Karpas-422 (cell line): ENCODE results near the gene ACSM2B. TPM values are rescaled to one million over a fixed set of nuclear protein-coding genes. Genes with fewer than 3 reads are reported as not detected.
"Not testable (repeated sequence)": the region's sequence is repeated elsewhere in the genome, so short reads cannot be mapped to it uniquely, and the experiment has no call there.

Experiments
- DNase-seq: peaks from one replicate; pipeline ENCODE4 v3.0.0-alpha.2; 2015
- H2AFZ ChIP-seq: fragments of 200-600 bp; sonication (generic); 2 replicates; pipeline ENCODE4 v1.6.1; 2014; ENCODE audit warnings: antibody characterized with exemption, low read length, mixed read lengths
- H3K27ac ChIP-seq: fragments of 200-600 bp; sonication (generic); 2 replicates; pipeline ENCODE4 v1.5.1; 2014; ENCODE audit warnings: mild to moderate bottlenecking, low read length, moderate library complexity
- H3K27me3 ChIP-seq: fragments of 200-600 bp; sonication (generic); 2 replicates; pipeline ENCODE4 v1.6.1; 2014; ENCODE audit warnings: low read length, mixed read lengths
- H3K36me3 ChIP-seq: fragments of 200-600 bp; sonication (generic); 2 replicates; pipeline ENCODE4 v1.6.1; 2014; ENCODE audit warnings: low read length, mixed read lengths; ENCODE audit not compliant: insufficient read depth
- H3K4me1 ChIP-seq: fragments of 200-600 bp; sonication (generic); 2 replicates; pipeline ENCODE4 v1.6.1; 2014; ENCODE audit warnings: mild to moderate bottlenecking, low read length, mixed read lengths
- H3K4me2 ChIP-seq: fragments of 200-600 bp; sonication (generic); 2 replicates; pipeline ENCODE4 v1.6.1; 2014; ENCODE audit warnings: low read length, low read depth, mild to moderate bottlenecking; ENCODE audit not compliant: poor library complexity, severe bottlenecking
- H3K4me3 ChIP-seq: fragments of 200-600 bp; sonication (generic); 2 replicates; pipeline ENCODE4 v1.5.1; 2014; ENCODE audit warnings: mild to moderate bottlenecking, antibody characterized with exemption, low read length, mixed read lengths
- H3K79me2 ChIP-seq: fragments of 200-600 bp; sonication (generic); 2 replicates; pipeline ENCODE4 v1.6.1; 2014; ENCODE audit warnings: mild to moderate bottlenecking, low read length, mixed read lengths
- H3K9ac ChIP-seq: fragments of 200-600 bp; sonication (generic); 2 replicates; pipeline ENCODE4 v1.6.0; 2014; ENCODE audit warnings: low read length
- H3K9me2 ChIP-seq: fragments of 200-600 bp; sonication (generic), shearing (Covaris generic); replicated peaks from 2 replicates; pipeline ENCODE4 v1.6.0; 2014; ENCODE audit warnings: mild to moderate bottlenecking, low read length, moderate library complexity; ENCODE audit not compliant: insufficient read depth
- H3K9me3 ChIP-seq: fragments of 300-700, 200-600 bp; sonication (generic); 2 replicates; pipeline ENCODE4 v1.6.1; 2014; ENCODE audit warnings: low read length, mixed read lengths
- H4K20me1 ChIP-seq: fragments of 200-600 bp; sonication (generic); 2 replicates; pipeline ENCODE4 v1.6.1; 2014; ENCODE audit warnings: mild to moderate bottlenecking, antibody characterized with exemption, low read length, low read depth; ENCODE audit not compliant: insufficient read depth
- total RNA-seq: library from RNA; depleted of rRNA; stranded (reverse); fragments of >200 nt; shearing (Covaris generic); gene quantifications from 2 replicates; pipeline ENCODE4 v1.2.3, GENCODE V29; 2014; ENCODE audit warnings: low replicate concordance

Gene ACSM2B
- total RNA-seq, 1 experiment from 2014 or later: not detected

- not testable (repeated sequence) for H3K9me3 ChIP-seq, H3K4me3 ChIP-seq, H3K4me2 ChIP-seq, DNase-seq, H2AFZ ChIP-seq, H3K9me2 ChIP-seq, H3K27me3 ChIP-seq, H3K4me1 ChIP-seq, H3K9ac ChIP-seq, H3K79me2 ChIP-seq, H4K20me1 ChIP-seq, H3K27ac ChIP-seq, H3K36me3 ChIP-seq
These were observed 20.5 kb downstream of the ACSM2B start for GRCh38 chr16:20555628-20556027.

- H3K27me3 ChIP-seq, H3K9me3 ChIP-seq, DNase-seq, H3K4me1 ChIP-seq, H3K36me3 ChIP-seq, H2AFZ ChIP-seq, H3K4me3 ChIP-seq, H3K79me2 ChIP-seq, H3K27ac ChIP-seq, H3K9me2 ChIP-seq, H3K9ac ChIP-seq, H4K20me1 ChIP-seq, H3K4me2 ChIP-seq: not testable (repeated sequence)
These were observed 21.5 kb downstream of the ACSM2B start for GRCh38 chr16:20554689-20555088.

- H3K4me3 ChIP-seq, H3K4me1 ChIP-seq, DNase-seq, H2AFZ ChIP-seq, H3K9me3 ChIP-seq, H3K36me3 ChIP-seq, H3K79me2 ChIP-seq, H4K20me1 ChIP-seq, H3K9me2 ChIP-seq, H3K9ac ChIP-seq, H3K27me3 ChIP-seq, H3K27ac ChIP-seq, H3K4me2 ChIP-seq: not testable (repeated sequence)
These were observed 22.7 kb downstream of the ACSM2B start for GRCh38 chr16:20553493-20553892.

GRCh38 chr16:20546951-20547350, 29.2 kb downstream of the ACSM2B start:
- H2AFZ ChIP-seq, H4K20me1 ChIP-seq, DNase-seq, H3K27ac ChIP-seq, H3K4me2 ChIP-seq, H3K27me3 ChIP-seq, H3K79me2 ChIP-seq, H3K9me3 ChIP-seq, H3K4me1 ChIP-seq, H3K36me3 ChIP-seq, H3K9ac ChIP-seq, H3K9me2 ChIP-seq, H3K4me3 ChIP-seq: not testable (repeated sequence)

GRCh38 chr16:20546278-20546853, 29.8 kb downstream of the ACSM2B start:
- not testable (repeated sequence) for H3K4me3 ChIP-seq, H3K9ac ChIP-seq, H3K4me2 ChIP-seq, H3K36me3 ChIP-seq, H3K27me3 ChIP-seq, H4K20me1 ChIP-seq, H3K27ac ChIP-seq, H3K9me2 ChIP-seq, DNase-seq, H3K9me3 ChIP-seq, H3K4me1 ChIP-seq, H2AFZ ChIP-seq, H3K79me2 ChIP-seq

GRCh38 chr16:20540603-20541316, 35.4 kb downstream of the ACSM2B start:
- not testable (repeated sequence) for H3K4me2 ChIP-seq, H3K27ac ChIP-seq

GRCh38 chr16:20538687-20539086, 37.5 kb downstream of the ACSM2B start:
- H3K27me3 ChIP-seq: no peaks in the 10 kb centered on the region
- no peaks in the 10 kb centered on the region for H3K4me1 ChIP-seq
- H3K4me3 ChIP-seq: no peak overlapping the region
- H3K36me3 ChIP-seq: no peaks in the 10 kb centered on the region
- no peaks in the 10 kb centered on the region for H4K20me1 ChIP-seq
- H3K9me3 ChIP-seq: no peaks in the 10 kb centered on the region
- H3K79me2 ChIP-seq: no peaks in the 10 kb centered on the region
- H3K4me2 ChIP-seq: no peak overlapping the region
- no peak overlapping the region for H3K9ac ChIP-seq
- no peak overlapping the region for H2AFZ ChIP-seq
- no peak overlapping the region for H3K27ac ChIP-seq
- DNase-seq: no peak
- no peaks in the 10 kb centered on the region for H3K9me2 ChIP-seq

More at GRCh38 chr16:20540603-20541316, 35.4 kb downstream of the ACSM2B start:
- H3K27me3 ChIP-seq, H3K4me1 ChIP-seq, H3K9me2 ChIP-seq, H4K20me1 ChIP-seq, H3K79me2 ChIP-seq, DNase-seq, H3K9me3 ChIP-seq, H3K36me3 ChIP-seq, H2AFZ ChIP-seq, H3K9ac ChIP-seq, H3K4me3 ChIP-seq: not testable (repeated sequence)

GRCh38 chr16:20538181-20538580, 38.0 kb downstream of the ACSM2B start:
- H3K27ac ChIP-seq: no peak overlapping the region
- H3K4me2 ChIP-seq: no peak overlapping the region
- no peaks in the 10 kb centered on the region for H3K79me2 ChIP-seq
- DNase-seq: no peak
- H4K20me1 ChIP-seq: no peaks in the 10 kb centered on the region
- no peaks in the 10 kb centered on the region for H3K4me1 ChIP-seq
- H3K36me3 ChIP-seq: no peaks in the 10 kb centered on the region
- no peak overlapping the region for H3K4me3 ChIP-seq
- H3K9ac ChIP-seq: no peak overlapping the region
- H3K9me2 ChIP-seq: no peaks in the 10 kb centered on the region
- H2AFZ ChIP-seq: no peak overlapping the region
- H3K27me3 ChIP-seq: no peaks in the 10 kb centered on the region
- H3K9me3 ChIP-seq: no peaks in the 10 kb centered on the region
